Hypothalamus (tissue), 51 donors: Measurements from ENCODE around the gene C17orf100.

Experiments used
- DNase-seq, 51 donors: peaks; one replicate each; lab custom pipeline; 2025; lab: John Stamatoyannopoulos, UW

The C17orf100 gene

DNA sequence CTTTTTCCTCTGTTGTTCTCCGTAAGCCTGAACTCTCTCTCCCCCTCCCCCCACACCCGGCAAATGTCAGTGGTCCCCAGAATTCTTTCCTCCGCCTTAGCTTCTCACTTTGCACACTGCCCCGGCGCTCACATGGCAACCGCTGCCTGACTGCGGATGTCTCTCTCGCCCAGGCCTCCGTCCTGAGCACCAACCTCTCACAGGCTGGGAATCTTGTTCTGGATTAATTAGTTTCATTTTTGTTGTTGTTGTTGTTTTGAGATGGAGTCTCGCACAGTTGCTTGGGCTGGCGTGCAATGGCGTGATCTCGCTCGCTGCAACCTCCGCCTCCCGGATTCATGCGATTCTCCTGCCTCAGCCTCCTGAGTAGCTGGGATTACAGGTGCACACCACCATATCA lies 16.7 kb downstream of the C17orf100 start:
- DNase-seq: no peak

DNA sequence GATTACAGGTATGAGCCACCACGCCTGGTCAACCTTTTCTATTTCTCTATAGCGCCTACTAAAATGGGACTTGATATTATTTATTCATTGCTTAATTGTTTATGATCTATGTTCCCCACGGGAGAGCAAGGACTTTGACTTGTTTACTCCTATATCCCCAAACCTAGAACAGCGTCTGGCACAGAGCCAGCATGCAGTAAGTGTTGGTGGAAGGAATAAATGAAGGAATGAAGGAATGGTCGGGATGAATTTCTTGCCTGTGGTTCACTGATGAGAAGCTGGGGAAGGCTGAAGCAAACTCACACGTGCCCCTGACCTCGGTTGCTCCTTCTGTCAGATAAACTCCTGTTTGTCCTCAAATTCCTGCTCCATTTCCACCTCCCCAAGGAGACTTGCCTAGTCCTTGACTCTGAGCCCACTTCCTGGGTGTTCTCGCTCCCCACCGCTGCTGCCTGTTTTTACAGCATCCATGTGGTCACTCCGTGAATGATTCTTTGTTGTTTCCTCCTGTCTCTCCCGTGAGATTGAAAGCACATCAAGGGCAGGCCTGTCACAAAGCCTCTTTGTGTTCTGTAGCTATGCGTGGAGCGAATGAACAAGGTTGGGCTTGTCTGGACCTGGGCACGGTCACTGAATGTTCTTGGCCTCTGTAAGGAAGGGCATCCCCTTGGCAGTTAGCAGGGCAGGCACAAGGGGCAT lies 17.3 kb downstream of the C17orf100 start:
- no peak for DNase-seq

DNA sequence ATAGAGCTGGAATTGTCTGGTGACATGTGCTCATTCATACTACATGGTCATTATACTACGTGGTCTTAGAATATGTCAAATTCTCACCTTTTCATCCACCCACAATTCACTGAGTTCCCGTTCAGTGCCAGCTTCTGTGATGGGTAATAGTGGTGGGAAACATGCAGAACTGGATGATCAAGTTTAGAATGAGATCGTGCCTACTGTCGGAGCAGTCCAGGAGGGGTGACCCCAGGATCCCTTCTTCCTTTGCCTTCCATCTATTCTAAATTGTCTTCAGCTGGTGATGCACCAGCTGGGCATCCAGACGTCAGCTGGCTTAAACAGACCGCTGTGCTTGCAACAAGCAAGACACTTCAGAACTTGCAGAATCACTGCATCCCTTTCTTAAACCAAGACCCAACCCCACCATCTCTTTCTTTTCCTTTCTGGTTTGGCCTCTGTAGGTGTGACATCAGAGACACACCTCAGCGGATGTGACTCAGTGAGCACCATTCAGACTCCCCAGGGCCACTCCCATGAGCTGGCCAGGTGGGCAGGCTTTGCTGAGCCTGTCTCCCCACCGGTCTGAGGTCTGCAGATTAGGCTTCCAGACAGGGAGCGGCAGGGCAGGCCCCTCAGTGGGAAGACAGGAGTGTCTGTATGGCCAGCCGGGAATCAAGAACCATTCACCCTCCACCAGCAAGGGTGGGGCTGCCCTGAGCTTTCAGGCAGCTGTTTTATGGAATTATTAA lies 18.1 kb downstream of the C17orf100 start:
- DNase-seq: no peak

DNA sequence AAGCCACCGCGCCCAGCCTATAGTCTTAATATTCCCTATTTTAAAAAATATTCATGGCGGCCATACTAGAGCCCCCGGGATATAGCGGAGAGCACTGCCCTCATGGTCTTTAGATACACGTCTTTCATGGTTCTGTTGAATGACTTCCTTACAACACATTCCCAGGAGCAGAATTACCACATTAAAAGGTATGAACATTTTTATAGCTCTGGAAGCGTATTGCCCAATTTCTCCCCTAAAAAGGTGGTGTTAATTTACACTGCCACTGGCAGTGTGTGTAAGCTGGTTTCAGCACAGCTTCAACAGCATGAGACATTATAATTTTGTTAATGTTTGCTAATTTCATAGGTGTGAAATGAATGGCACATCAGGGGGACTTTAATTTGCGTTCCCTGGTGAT lies 19.0 kb downstream of the C17orf100 start:
- no peak for DNase-seq

DNA sequence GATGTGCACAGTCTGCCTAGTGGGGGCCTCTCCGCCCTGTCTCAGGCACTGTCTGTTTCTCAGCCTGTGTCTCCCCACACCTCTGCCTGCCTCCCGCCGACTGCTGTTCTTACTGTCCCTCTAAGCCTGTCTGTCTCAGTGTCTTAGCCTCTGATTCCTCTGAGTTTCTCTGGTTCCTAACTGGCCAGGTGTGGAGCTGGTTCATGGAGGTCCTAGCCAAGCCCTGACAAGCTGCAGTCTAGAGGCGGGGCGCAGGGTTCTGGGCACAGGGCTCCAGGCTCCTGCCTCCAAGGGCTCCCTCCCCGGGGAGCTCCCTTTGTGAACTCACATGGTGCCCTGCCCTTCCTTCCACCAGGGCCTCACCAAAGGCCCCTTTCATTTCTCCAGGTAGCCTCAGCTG lies 19.4 kb downstream of the C17orf100 start:
- DNase-seq: no peak

DNA sequence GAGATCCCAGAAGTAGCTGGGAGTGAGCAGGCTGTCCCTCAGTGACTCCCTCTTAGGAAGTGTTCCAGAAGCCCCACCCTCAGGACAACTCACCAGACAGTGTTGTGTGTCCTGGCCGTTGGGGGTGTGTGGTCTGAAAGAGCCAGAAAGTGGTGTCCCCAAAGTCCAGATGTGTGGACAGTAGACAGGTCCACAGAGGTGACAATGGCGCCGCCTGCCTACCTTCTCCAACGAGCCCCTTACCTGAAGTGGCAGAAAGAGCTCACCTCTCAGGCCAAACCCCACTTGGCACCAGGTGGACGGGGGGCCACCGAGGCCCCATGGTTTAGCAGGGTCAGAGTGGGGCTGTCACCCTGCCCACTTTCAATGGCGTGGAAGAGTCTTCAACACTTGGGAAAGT lies 19.9 kb downstream of the C17orf100 start:
- no peak for DNase-seq

DNA sequence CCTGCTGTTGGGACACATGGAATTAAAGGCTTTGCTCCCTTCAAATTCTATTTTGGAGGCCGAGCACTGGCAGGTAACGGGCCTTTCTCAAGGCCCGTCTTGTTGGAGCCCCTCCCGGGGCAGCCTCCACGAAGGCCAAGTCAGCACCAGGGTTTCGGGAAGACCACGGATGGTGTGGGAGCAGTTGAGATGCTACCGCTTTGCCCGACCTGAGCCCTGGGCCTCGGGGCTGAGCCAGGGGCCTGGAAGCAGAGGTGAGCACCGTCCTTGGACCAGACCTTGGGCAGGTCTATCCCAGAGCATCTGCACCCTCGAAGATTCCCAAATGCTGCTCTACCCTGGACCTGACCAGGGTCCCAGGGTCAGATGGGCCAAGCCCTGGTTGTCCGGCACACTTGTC lies 23.0 kb downstream of the C17orf100 start:
- DNase-seq: no peak

DNA sequence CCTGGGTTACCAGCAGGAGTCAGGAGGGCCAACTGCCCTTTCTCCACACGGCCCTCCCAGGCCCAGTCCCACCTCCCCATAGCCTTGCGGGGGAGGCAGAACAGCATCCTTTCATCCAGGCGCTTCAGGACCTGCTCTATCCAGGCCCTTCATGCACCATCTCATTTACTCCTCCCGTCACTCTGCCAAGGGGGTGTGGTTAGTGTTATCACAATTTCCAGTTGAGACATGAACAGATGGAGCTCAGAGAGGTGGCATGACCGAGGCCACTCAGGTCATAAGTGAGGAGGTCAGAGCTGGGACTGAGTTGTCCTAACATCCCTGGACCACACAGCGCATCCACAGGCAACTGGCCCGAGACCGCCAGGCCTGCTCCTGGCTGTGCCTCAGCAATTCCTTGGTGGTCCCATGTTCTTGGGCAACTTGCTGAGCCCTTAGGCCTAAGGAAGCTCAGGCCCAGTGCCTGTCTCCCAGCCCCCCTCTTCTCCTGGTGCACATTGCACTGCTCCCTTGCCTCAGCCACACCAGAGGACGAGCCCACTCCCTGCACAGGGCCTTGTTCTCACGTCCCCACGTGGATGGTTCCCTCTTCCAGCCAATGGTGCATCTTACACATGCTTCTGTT lies 23.8 kb downstream of the C17orf100 start:
- DNase-seq: no peak

DNA sequence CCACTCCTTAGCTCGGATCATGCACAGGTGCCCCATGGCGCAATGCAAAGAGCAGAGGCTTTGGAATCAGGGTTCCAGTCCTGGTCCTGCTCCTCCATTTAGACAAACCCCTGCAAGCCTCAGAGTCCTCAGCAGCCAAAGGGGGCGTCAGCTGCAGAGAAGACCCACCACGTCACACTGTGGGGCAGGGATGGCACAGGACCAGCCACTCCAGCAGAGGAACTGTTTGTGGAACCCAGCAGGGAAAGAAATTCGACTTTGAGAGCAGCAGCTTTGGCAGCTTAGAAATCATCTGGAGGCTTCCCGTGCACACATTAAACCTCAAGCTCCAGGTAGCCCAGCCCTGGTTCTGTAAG lies 25.2 kb downstream of the C17orf100 start:
- DNase-seq: no peak

DNA sequence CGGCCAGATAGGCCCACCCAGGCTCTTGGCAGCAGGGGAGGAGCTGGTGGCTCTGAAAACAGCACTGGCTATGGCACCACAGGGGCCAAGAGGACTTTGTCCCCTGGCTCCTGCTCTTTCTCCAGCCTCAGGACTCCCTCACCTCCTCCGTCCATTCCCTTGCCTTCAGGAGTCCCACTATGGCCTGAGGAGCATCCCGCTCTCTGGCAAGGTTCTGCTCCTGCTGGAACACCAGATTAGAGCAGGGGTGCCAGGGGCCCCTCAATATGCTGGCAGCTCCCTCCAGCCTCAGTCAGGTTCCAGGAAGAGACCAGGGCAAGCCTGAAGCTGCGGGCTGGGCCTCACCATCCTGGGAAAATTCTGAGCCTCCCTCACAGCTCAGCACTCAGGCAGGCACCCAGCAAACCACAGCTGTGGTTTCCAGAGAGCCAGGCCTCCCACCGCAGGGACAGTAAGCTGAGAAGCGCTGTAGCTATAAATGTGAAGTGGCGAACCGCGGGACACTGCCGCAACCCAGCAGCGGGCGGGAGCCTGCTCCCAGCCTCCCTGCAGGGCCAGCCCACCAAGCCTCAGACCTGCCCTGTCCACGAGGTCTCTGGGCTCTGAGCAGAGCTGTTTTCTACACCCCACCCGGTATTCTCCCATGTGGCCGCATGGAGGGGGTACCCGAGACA lies 25.7 kb downstream of the C17orf100 start:
- DNase-seq: no peak

DNA sequence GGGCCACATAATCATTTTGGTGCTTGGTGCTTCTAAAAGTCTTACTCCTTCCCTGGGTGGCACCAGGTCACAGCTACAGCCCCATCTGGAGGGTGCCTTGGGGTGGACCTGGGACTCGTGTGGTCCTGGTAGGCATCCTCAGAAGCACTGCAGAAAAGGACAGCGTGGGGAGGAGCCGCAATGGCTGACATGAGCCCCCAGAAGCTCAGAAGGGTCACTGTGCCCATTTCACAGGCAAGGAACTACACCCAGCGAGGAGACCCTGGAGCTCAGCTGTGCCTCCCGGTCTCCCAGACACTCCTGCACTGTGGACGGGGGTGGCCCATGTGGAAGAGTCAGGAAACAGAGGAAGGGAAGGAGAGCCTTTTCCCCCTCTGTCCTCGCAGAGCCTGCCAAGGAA lies 26.4 kb downstream of the C17orf100 start:
- no peak for DNase-seq

DNA sequence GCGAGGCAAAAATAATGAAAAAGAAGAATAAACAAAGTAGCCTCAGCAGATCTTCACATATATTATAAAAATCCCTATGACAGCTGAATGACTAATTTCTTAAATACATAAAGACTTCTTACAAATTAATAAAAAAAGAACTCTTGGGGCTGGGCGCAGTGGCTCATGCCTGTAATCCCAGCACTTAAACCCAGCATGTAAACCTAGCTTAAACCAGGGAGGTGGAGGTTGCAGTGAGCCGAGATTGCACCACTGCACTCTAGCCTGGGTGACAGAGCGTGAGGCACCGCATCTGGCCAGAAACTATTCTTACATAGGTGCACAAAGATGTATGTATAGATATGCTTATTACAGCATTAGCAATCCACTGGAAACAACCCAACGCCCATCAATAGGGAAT lies 27.7 kb downstream of the C17orf100 start:
- no peak for DNase-seq

DNA sequence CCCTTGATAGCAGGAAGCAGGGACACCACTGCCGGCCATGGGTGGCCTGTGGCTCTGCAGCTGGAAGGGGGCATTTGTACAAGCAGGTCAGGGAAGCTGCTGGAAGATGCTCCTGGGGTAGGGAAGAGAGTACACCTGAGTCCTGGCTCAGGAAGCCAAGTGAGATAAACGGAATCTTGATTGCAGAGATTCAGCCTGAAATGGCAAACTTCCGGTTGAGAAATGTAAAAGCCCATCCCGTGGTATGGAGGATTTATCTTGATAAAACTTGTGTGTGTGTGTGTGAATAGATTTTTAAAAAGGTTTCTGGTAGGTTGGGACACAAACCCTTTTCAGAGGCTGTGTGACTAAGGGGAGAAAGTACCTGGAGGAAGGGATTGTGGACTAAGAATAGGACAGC lies 29.6 kb downstream of the C17orf100 start:
- DNase-seq: no peak

DNA sequence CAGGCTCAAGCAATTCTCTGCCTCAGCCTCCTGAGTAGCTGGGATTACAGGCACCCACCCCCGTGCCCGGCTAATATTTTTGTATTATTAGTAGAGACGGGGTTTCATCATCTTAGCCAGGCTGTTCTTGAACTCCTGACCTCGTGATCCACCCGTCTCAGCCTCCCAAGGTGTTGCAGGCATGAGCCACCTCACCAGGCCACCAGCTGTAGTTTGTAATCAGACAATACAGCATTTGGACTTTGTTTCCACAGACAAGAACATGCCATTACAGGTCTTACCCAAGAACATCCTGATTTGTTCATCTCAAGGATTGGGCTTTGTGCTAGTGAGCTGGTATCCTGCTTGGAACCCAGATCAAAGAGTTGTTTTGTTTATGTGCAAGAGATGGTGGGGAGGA lies 30.1 kb downstream of the C17orf100 start:
- no peak for DNase-seq

DNA sequence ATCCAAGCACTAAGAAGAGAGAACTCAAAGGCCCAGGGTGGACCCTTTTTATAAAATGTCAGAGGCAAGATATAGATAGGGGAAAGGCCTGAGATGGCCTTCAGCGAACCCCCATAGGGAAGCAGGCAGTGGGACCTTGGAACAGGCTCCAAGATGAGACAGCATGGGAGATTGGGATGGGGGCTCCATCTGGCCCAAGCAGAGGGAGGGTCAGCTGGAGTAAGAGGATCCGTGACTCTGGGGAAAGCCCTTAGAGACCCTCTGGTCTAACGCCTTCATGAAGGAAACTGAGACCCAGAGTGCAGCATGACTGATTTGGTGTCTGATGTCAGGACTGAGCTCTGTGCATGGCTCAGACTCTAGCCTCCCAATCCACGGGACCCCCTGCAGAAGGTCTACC lies 30.8 kb downstream of the C17orf100 start:
- DNase-seq: no peak

DNA sequence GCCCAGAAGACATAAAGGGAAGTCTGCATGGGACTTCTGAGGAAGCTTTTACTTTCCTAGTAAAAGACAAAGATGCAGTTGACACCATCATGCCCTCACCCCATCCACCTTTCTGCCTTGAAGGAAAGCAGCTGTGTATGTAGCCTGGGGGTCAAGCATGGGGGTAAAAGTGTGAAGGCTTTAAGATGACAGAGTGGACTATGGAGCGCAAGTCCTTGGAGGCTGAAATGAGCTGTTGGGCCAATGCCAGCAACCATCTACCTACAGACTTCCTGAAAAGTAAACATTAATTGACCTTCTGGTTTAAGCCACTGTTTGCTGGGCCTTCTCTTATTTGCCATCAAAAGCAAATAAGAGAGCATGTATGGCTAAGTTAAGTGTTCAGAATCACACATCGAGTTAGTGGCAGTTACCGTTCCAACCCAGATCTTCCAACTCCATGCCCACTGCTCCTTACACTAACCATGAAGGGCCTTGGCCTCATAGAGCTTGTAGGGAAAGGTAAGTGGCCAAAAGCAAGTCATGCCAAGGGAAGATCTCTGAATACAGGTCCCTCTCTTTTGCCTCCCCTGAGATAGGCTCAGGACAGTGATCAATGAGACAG lies 31.6 kb downstream of the C17orf100 start:
- no peak for DNase-seq

DNA sequence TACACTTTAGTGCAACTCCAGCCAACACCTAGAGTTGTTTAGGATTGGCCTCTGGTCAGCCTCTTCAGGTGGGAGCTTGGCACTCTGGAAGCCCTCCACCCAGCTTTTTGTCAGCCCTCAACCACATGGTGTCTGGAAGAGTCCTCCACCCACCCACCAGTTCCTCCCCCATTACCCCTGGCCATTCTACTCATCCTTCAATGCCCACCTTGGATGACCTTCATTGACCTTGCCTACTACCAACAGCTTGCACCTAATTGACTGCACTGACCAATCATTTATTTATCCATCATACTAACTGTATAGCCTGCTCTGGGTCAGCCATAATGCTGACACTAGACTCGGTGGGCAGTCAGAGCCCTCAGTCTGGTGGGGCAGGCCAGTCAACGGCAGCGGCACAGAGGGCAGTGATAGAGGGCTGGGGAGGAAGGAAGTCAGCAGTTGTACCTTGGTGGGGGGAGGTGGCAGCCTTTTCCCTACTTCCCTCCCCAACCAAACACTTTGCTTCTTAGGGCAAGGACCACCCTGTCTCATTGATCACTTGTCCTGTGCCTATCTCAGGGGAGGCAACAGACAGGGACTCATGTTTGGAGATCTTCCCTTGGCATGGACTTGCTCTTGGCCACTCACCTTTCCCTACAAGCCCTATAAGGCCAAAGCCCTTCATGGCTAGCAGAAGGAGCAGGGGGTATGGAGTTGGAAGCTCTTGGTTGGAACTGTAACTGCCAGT lies 32.3 kb downstream of the C17orf100 start:
- DNase-seq: no peak

DNA sequence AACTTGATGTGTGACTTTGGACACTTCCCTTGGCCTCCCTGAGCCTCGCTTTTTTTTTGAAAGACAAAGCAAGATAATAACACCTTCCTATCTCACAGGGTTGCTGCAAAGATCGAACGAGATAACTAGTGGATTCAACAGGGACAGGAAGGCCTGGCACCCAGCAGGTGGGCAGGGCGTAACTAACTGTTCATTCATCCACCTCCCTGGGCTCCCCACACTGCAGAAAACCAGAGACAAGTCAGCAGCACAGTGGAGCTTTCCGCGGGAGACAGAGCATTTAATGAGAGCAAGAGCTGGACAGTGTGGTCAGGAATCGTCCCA lies 32.9 kb downstream of the C17orf100 start:
- DNase-seq: no peak

DNA sequence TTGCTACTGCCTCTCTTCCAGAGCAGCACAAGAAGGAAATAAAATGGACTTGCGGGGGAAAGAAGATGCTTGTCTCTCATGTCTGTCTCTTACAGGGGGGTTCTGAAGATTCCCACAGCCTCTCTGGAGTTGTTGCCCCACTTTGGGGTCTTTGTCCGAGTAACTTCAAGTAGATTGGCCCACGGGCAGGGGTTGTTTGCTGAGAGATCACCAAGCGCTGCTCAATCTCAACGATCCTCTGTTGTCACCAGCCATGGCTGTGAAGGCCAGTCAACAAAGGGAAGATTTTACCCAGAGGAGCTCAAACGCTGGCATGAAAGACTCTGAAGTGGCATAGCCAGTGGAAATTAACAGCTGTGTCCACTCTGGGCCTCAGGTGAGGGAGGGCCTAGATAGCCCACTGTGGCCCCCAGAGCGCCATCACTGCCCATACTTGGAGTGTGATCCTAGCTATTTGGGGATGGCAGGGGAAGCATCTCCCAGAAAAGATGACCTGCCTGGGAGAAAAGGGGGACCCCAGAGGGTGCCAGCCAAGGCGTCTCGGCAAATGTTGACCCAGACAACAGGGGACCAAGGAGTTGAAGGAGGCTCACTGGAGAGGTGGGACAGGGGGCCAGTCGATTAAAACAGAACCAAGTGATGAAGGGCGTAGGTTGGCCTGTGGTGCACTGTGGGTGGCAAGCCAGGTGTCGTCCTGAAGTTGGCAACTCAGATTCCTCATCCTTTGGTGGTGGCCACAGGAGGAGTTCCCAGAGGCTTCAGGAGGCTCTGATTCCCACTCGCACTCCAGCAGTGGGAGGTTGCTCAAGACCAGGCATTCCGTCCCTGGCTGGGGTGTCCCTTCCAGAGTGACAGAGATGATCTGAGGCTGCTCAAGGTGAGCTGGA lies 33.6 kb downstream of the C17orf100 start:
- DNase-seq: no peak

DNA sequence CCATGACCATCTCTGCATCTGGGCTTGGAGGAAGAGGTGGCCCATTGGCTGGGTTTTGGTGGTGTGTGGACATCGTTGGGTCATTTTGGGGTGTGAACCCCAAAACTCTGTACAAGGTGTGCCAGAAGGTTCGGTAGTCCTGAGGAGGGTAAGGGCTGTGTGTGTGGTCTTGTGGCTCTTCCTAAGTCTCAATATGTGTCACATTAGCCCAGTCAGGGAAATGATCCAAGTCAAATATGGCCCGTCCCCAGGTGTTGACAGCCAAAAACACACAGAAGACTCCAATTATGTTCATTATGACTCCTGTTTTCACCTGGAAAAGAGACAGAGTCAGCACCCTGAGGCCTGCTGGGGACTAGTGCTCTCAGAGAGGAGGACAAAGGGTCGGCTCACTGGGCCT lies 34.5 kb downstream of the C17orf100 start:
- no peak for DNase-seq
